HG02798 (cell line): Measurements from ENCODE around the gene KCNJ9.
"Not testable (repeated sequence)": the region's sequence is repeated elsewhere in the genome, so short reads cannot be mapped to it uniquely, and the experiment has no call there.

Experiments used
- ATAC-seq: cut with Tn5 transposase; IDR thresholded peaks from one replicate; pipeline ENCODE4 v1.9.1; 2021; ENCODE audit warnings: mild to moderate bottlenecking; ENCODE audit not compliant: unreplicated experiment, poor library complexity

The KCNJ9 gene

GRCh38 chr1:160120797-160121196 lies 39.5 kb downstream of the KCNJ9 start:
- ATAC-seq = no peak

GRCh38 chr1:160121388-160121787 lies 40.0 kb downstream of the KCNJ9 start:
- ATAC-seq = no peak

GRCh38 chr1:160122978-160123495 lies 41.7 kb downstream of the KCNJ9 start:
- ATAC-seq = no peak

- no peak for ATAC-seq
Measured at GRCh38 chr1:160123726-160124125, 42.4 kb downstream of the KCNJ9 start.

- no peak for ATAC-seq
Measured at GRCh38 chr1:160124705-160125478, 43.6 kb downstream of the KCNJ9 start.

GRCh38 chr1:160125746-160126145 lies 44.4 kb downstream of the KCNJ9 start:
- no peak for ATAC-seq

GRCh38 chr1:160126342-160126741 lies 45.0 kb downstream of the KCNJ9 start:
- not testable (repeated sequence) for ATAC-seq

- ATAC-seq = no peak
Measured at GRCh38 chr1:160127381-160127780, 46.0 kb downstream of the KCNJ9 start.

GRCh38 chr1:160127865-160128523 lies 46.7 kb downstream of the KCNJ9 start:
- no peak for ATAC-seq

- ATAC-seq = no peak
Measured at GRCh38 chr1:160128636-160129035, 47.3 kb downstream of the KCNJ9 start.

- no peak for ATAC-seq
Measured at GRCh38 chr1:160129046-160129445, 47.7 kb downstream of the KCNJ9 start.

- ATAC-seq = no peak
Measured at GRCh38 chr1:160129558-160129957, 48.2 kb downstream of the KCNJ9 start.

GRCh38 chr1:160129966-160130365 lies 48.6 kb downstream of the KCNJ9 start:
- ATAC-seq = no peak

GRCh38 chr1:160130486-160130885 lies 49.1 kb downstream of the KCNJ9 start:
- ATAC-seq = no peak

- ATAC-seq = no peak
Measured at GRCh38 chr1:160130939-160131338, 49.6 kb downstream of the KCNJ9 start.

- ATAC-seq = no peak
Measured at GRCh38 chr1:160131803-160132565, 50.6 kb downstream of the KCNJ9 start.

GRCh38 chr1:160133990-160134770 lies 52.8 kb downstream of the KCNJ9 start:
- ATAC-seq = no peak

GRCh38 chr1:160134791-160135572 lies 53.6 kb downstream of the KCNJ9 start:
- no peak for ATAC-seq

- no peak for ATAC-seq
Measured at GRCh38 chr1:160136121-160136925, 55.0 kb downstream of the KCNJ9 start.
